Activated CD4-positive, alpha-beta T cell treated with anti-CD3 and anti-CD28 coated beads for 36 hours (primary cell): ENCODE measurements around the gene LRRC14B. TPM values are rescaled to one million over a fixed set of nuclear protein-coding genes. Genes with fewer than 3 reads are reported as not detected.
"Not testable (repeated sequence)": the region's sequence is repeated elsewhere in the genome, so short reads cannot be mapped to it uniquely, and the experiment has no call there.

Experiments used
- ATAC-seq: fragments of 200-7000 bp; cut with Tn5 transposase; one replicate; pipeline ENCODE4 v1.10.0; 2021; ENCODE audit warnings: mild to moderate bottlenecking, moderate library complexity
- CTCF ChIA-PET: fragments of 350-600 bp; sonication (Branson Sonifier 250); formaldehyde crosslinking; loops from one replicate; lab custom pipeline; 2021; ENCODE audit warnings: antibody characterized with exemption; lab: Charles Lee
- POLR2A ChIA-PET: fragments of 350-600 bp; sonication (Branson Sonifier 250); formaldehyde crosslinking; loops from one replicate; lab custom pipeline; 2021; ENCODE audit warnings: antibody characterized with exemption, inconsistent platforms; lab: Charles Lee
- DNase-seq: peaks from one replicate; pipeline ENCODE4 v3.0.0-alpha.2; 2020
- H3K27ac Mint-ChIP-seq: one replicate; pipeline ENCODE4 v1.8.0; 2021; ENCODE audit warnings: mixed read lengths
- H3K27me3 Mint-ChIP-seq: one replicate; pipeline ENCODE4 v1.8.0; 2021; ENCODE audit warnings: mixed read lengths
- H3K36me3 Mint-ChIP-seq: one replicate; pipeline ENCODE4 v1.8.0; 2021; ENCODE audit warnings: low read depth, mixed read lengths
- H3K4me1 Mint-ChIP-seq: one replicate; pipeline ENCODE4 v1.8.0; 2021; ENCODE audit warnings: mixed read lengths
- H3K4me3 Mint-ChIP-seq: one replicate; pipeline ENCODE4 v1.8.0; 2021; ENCODE audit warnings: mild to moderate bottlenecking, moderate library complexity, mixed read lengths
- H3K9me3 Mint-ChIP-seq: one replicate; pipeline ENCODE4 v1.8.0; 2021; ENCODE audit warnings: low read depth, mixed read lengths
- intact Hi-C, 2 experiments: fragments of 100-400 bp; cut with DNase I in 1 of 2; cut with micrococcal nuclease in 1 of 2; formaldehyde crosslinking; loops; one replicate each; pipeline versions ENCODE4 v1.14.2 to v1.15.1; 2022 to 2024; cut with DNase I, micrococcal nuclease
- total RNA-seq, 2 experiments: library from RNA; stranded (reverse); gene quantifications; one replicate each; pipeline ENCODE4 v1.2.3, GENCODE V29; 2021

Gene LRRC14B
- total RNA-seq, 2 experiments from 2014 or later: 0.11 TPM; not detected in 1

DNA sequence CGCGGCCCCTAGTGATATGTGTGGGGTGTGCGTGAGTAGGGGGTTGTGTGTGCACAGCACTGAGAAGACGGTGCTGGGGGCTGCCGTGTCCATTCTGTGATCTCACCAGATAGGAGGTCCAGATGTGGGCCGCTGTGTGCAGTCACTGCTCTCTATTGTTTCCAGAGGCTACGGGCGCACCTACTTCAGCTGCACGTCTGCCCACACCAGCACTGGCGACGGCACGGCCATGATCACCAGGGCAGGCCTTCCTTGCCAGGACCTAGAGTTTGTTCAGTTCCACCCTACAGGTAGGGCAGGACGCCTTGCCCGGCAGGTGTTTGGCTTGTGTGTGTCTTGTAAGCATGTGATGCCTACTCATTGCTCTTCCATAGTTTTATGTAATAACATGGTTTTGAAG is 39.4 kb downstream of the LRRC14B start:
- no peaks in the 10 kb centered on the region for H3K9me3 Mint-ChIP-seq
- DNase-seq: no peak
- POLR2A ChIA-PET: no interaction called here
- H3K4me3 Mint-ChIP-seq: no peak overlapping the region
- intact Hi-C loops: no loop called here
- no peak for ATAC-seq
- CTCF ChIA-PET: no interaction called here
- peaks cover 5% of the 10 kb centered on the region for H3K4me1 Mint-ChIP-seq
- no peak overlapping the region for H3K27ac Mint-ChIP-seq
- H3K36me3 Mint-ChIP-seq: peaks cover 48% of the 10 kb centered on the region
- H3K27me3 Mint-ChIP-seq: no peaks in the 10 kb centered on the region

DNA sequence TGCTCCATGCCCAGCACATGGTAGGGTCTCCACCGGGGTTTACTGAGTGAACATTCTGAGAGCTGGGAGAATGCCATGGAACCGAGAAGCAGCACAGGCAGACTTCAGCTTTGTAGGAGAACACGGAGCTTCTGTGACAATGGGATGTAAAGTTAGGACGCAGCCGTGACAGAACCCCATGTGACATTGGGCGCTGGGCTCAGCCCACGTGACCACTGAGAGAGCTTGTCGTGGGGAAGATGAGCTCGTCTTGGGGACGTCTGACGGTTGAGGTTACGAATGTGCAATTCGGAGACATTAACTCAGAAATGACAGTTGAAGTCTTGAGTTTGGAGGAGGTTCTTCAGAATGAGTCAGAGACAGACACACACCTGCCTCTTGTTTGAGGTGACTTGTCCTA is 40.4 kb downstream of the LRRC14B start:
- ChIA-PET POLR2A (no interaction called here), CTCF (no interaction called here)
- DNase-seq (no peak), ATAC-seq (peak; percentile 68)
- no peaks in the 10 kb centered on the region for H3K27me3 Mint-ChIP-seq
- H3K36me3 Mint-ChIP-seq: peaks cover 46% of the 10 kb centered on the region
- intact Hi-C loops: no loop called here
- H3K9me3 Mint-ChIP-seq: no peaks in the 10 kb centered on the region
- H3K4me1 Mint-ChIP-seq: peaks cover 5% of the 10 kb centered on the region
- peak overlapping the region; percentile 47 for H3K27ac Mint-ChIP-seq
- H3K4me3 Mint-ChIP-seq: no peak overlapping the region

DNA sequence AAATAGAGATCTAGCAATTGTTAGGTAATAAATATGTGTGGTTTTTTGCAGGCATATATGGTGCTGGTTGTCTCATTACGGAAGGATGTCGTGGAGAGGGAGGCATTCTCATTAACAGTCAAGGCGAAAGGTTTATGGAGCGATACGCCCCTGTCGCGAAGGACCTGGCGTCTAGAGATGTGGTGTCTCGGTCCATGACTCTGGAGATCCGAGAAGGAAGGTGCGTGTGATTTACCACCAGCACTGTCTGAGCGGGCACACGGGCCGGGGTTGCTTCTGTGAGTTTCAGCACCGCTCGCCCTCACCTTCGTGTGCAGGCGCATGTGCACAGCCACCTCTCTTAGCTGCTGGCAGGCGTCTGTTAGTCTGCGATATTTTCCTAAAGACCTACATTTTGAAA is 42.1 kb downstream of the LRRC14B start:
- CTCF ChIA-PET, H3K27ac Mint-ChIP-seq, DNase-seq, H3K4me1 Mint-ChIP-seq, POLR2A ChIA-PET, H3K9me3 Mint-ChIP-seq, intact Hi-C loops, ATAC-seq, H3K4me3 Mint-ChIP-seq, H3K27me3 Mint-ChIP-seq: not testable (repeated sequence)
- H3K36me3 Mint-ChIP-seq: peaks cover 44% of the 10 kb centered on the region

DNA sequence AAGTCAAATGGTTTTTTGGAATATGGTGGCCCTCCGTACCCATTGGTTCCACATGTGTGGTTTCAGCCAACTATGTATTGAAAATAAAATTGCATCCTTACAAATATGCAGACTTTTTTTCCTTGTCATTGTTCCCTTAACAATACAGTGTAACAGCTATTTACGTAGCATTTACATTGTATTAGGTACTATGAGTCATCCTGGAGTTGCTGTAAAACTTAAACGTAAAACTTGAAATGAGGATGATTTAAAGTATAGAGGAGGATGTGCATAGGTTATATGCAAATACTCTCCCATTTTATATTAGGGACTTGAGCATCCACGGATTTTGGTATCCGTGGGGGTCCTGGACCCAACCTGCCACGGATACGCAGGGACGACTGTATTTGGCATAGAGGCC is 43.2 kb downstream of the LRRC14B start:
- no peaks in the 10 kb centered on the region for H3K27me3 Mint-ChIP-seq
- DNase-seq: no peak
- no peak overlapping the region for H3K27ac Mint-ChIP-seq
- ATAC-seq: no peak
- H3K4me1 Mint-ChIP-seq: peaks cover 5% of the 10 kb centered on the region
- H3K36me3 Mint-ChIP-seq: peaks cover 42% of the 10 kb centered on the region
- no peak overlapping the region for H3K4me3 Mint-ChIP-seq
- ChIA-PET CTCF (no interaction called here), POLR2A (no interaction called here)
- intact Hi-C loops: no loop called here
- H3K9me3 Mint-ChIP-seq: no peaks in the 10 kb centered on the region

DNA sequence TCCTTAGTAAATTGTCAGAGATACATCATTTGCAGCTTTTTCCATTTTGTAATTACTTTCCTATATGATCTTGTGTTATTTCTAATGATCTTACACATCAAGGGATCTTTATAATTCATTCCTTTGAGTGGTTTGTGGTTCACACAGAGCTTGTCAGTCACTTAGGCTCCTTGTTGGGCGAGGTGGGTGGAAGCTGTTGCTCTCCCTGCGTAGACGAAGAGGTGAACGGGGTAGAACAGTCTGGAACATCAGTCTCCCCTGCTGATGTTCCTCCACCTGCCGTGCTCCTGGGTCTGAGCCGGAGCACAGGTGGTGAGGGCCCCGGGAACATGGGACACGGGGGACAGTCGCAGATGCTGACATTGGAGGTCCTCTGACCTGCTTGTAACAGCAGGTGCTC is 44.2 kb downstream of the LRRC14B start:
- H3K27me3 Mint-ChIP-seq, POLR2A ChIA-PET, DNase-seq, H3K4me3 Mint-ChIP-seq, H3K9me3 Mint-ChIP-seq, ATAC-seq, H3K4me1 Mint-ChIP-seq: not testable (repeated sequence)
- CTCF ChIA-PET: interaction anchor here (0.5 kb wide), 1 partner anchor 38 kb away, joined by 4 read pairs; no protein-coding TSS in a partner anchor
- H3K36me3 Mint-ChIP-seq: peaks cover 43% of the 10 kb centered on the region
- intact Hi-C loops: loop anchor here in 1 of 2 experiments (5.0 kb wide), 1 partner anchor 1357 kb away; no protein-coding TSS in a partner anchor
- peak overlapping the region; percentile 7 for H3K27ac Mint-ChIP-seq

DNA sequence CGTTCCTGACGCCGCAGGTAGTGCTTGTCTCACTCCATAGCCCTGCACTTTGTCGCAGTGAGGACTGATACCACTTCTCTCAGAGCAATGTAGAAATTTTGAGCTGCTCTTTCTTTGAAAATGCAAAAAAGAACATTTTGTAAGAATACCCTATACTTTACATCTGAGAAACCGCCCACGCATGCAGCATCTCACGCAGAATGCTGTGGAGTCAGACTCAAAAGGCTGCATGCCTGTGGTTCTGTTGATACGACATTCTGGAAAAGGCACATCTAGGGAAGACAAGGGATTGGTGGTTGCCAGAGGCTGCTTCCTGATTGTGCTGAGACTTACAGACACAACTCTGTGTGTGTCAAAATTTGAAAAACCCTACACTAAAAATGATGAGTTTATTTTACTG is 46.6 kb downstream of the LRRC14B start:
- CTCF ChIA-PET, H3K9me3 Mint-ChIP-seq, DNase-seq, ATAC-seq, H3K4me3 Mint-ChIP-seq, POLR2A ChIA-PET, H3K27me3 Mint-ChIP-seq, H3K4me1 Mint-ChIP-seq, H3K27ac Mint-ChIP-seq: not testable (repeated sequence)
- intact Hi-C loops: loop anchor here in 1 of 2 experiments (5.0 kb wide), 1 partner anchor 1354 kb away; no protein-coding TSS in a partner anchor
- H3K36me3 Mint-ChIP-seq: peaks cover 54% of the 10 kb centered on the region

DNA sequence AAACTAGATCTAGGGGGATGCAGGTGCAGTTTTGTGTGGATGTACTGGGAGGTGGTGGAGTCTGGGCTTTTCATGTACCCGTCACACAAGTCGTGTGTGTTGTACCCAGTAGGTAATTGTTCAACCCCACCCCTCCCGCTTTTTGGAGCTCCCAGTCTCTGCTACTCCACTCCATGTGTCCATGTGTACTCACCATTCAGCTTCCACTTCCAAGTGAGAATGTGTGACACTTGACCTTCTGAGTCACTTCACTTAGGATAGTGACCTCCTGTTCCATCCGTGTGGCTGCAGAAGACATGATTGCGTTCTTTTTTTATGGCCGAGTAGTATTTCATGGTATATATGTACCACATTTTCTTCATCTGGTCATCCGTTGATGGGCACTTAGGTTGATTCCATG is 49.3 kb downstream of the LRRC14B start:
- ATAC-seq, CTCF ChIA-PET, H3K27ac Mint-ChIP-seq, H3K9me3 Mint-ChIP-seq, intact Hi-C loops, POLR2A ChIA-PET, H3K4me3 Mint-ChIP-seq, DNase-seq, H3K27me3 Mint-ChIP-seq: not testable (repeated sequence)
- Mint-ChIP-seq H3K4me1 (peaks cover 16% of the 10 kb centered on the region), H3K36me3 (peaks cover 50% of the 10 kb centered on the region)

DNA sequence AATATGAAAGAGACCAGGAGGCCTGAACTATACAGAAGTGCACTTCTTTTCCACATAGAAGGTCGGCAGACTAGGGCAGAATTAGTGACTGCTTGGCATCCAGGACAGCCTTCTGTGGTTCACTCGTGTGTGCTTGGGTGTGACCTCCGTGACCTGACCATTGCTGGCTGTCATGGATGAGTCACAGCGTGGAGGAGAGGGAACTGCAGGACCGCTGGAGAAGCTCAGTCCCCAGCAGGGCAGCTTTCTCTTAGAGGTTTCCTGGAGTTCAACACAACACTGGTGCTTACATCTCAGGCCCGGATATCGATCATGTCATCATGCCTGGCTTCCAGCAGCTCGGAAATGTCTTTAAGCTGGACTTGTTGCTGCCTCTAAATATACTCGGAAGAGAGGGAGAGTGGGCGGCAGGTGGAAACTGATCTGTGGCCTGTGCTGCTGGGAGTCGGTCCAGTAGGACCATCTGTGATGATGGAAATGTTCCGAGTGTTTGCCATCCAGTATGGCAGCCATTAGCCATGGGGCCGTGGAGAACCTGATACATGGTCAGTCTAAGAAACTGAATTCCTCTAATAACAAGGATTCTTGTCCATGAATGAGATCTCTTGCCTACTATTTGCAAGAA is 49.9 kb downstream of the LRRC14B start:
- H3K27me3 Mint-ChIP-seq, H3K4me3 Mint-ChIP-seq, ATAC-seq, intact Hi-C loops, DNase-seq, H3K27ac Mint-ChIP-seq, POLR2A ChIA-PET, H3K9me3 Mint-ChIP-seq, CTCF ChIA-PET: not testable (repeated sequence)
- Mint-ChIP-seq H3K4me1 (peaks cover 16% of the 10 kb centered on the region), H3K36me3 (peaks cover 49% of the 10 kb centered on the region)

DNA sequence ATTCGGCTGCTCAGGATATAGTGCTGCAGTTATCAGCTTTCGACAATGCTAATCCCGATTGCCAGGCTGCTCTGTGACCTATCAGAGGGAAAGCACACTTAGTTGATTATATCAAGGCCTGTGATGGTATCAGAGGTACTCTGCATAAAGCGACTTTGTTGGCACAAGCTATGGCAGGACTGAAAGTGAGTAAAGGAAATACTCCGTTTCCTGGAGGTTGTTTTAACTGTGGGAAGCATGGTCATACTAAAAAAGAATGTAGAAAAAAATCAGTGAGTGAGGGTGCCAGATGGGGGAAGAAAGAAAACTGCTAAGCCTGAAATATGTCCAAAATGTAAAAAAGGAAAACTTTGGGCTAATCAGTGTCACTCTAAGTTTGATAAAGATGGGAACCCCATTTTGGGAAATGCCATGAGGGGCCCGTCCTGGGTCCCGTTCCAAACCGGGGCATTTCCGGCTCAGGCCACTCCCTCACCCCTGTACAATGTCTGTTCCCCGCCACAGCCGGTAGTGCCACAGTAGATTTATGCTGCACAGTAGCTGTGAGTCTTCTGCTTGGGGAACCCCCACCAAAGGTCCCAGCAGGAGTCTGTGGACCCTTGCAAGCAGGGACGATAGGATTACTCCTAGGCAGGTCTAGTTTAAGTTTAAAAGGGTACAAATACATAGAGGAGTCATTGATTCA is 52.5 kb downstream of the LRRC14B start:
- H3K36me3 Mint-ChIP-seq: peaks cover 60% of the 10 kb centered on the region
- H3K9me3 Mint-ChIP-seq, POLR2A ChIA-PET, CTCF ChIA-PET, H3K4me3 Mint-ChIP-seq, ATAC-seq, H3K27me3 Mint-ChIP-seq, intact Hi-C loops: not testable (repeated sequence)
- peak; percentile 51 for DNase-seq
- peaks cover 16% of the 10 kb centered on the region for H3K4me1 Mint-ChIP-seq
- peak overlapping the region; percentile 80 for H3K27ac Mint-ChIP-seq

DNA sequence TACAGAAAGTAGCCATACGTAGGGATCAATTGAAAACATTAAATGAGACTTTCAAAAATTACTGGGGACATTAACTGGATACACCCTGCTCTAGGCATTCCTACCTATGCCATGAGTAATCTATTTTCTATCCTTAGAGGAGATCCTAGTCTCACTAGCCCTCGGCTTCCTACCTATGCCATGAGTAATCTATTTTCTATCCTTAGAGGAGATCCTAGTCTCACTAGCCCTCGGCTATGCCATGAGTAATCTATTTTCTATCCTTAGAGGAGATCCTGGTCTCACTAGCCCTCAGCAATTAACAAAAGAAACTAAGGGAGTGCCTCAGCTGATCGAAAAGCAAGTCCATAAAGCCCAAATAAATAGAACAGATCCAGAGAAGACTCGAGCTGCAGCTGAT is 54.4 kb downstream of the LRRC14B start:
- H3K27me3 Mint-ChIP-seq, ATAC-seq, H3K4me3 Mint-ChIP-seq, H3K27ac Mint-ChIP-seq, intact Hi-C loops, POLR2A ChIA-PET, DNase-seq, H3K9me3 Mint-ChIP-seq: not testable (repeated sequence)
- Mint-ChIP-seq H3K4me1 (peaks cover 16% of the 10 kb centered on the region), H3K36me3 (peaks cover 56% of the 10 kb centered on the region)
- CTCF ChIA-PET: interaction anchor here (0.6 kb wide), 2 partner anchors 27 to 57 kb away, joined by 3 read pairs; no protein-coding TSS in a partner anchor
